Heart left ventricle (tissue), 16 donors: Measurements from ENCODE around the gene C11orf68. TPM values are rescaled to one million over a fixed set of nuclear protein-coding genes. Genes with fewer than 3 reads are reported as not detected.

ENCODE experiments used
- ATAC-seq, 4 donors: fragments of 200-7000 bp; cut with Tn5 transposase; one replicate each; pipeline ENCODE4 v1.9.1; 2020 to 2022; ENCODE audit warnings: moderate library complexity in 4 of 4, mild to moderate bottlenecking in 3 of 4, moderate number of reproducible peaks in 1 of 4
- DNase-seq, 5 donors: peaks; one replicate each; pipeline ENCODE4 v3.0.0-alpha.2; 2020
- H3K27ac ChIP-seq, 12 donors: fragments of 200-600 bp; sonication (generic) in 4 of 12; one replicate each; pipeline versions ENCODE4 v1.5.0 to v1.8.0; 2016 to 2022; ENCODE audit warnings: mild to moderate bottlenecking in 2 of 12
- H3K27me3 ChIP-seq, 9 donors: fragments of 200-600 bp; sonication (generic) in 2 of 9; one replicate each; pipeline versions ENCODE4 v1.5.1 to v1.8.0; 2016 to 2022; ENCODE audit warnings: mild to moderate bottlenecking in 3 of 9
- H3K36me3 ChIP-seq, 9 donors: fragments of 200-600 bp; sonication (generic) in 2 of 9; one replicate each; pipeline versions ENCODE4 v1.5.0 to v1.8.0; 2018 to 2022; ENCODE audit warnings: mild to moderate bottlenecking in 2 of 9
- H3K4me1 ChIP-seq, 12 donors: fragments of 200-600 bp; sonication (generic) in 4 of 12; one replicate each; pipeline versions ENCODE4 v1.5.0 to v1.8.0; 2016 to 2022; ENCODE audit warnings: mild to moderate bottlenecking in 3 of 12
- H3K4me3 ChIP-seq, 12 donors: fragments of 200-600 bp; sonication (generic) in 4 of 12; one replicate each; pipeline versions ENCODE4 v1.5.0 to v1.8.0; 2017 to 2022; ENCODE audit warnings: mild to moderate bottlenecking in 9 of 12, moderate library complexity in 4 of 12
- H3K9me3 ChIP-seq, 12 donors: fragments of 200-600 bp; sonication (generic) in 4 of 12; one replicate each; pipeline versions ENCODE4 v1.5.0 to v1.8.0; 2016 to 2022; ENCODE audit warnings: mild to moderate bottlenecking in 1 of 12
- POLR2A ChIP-seq, 2 donors: fragments of 450-650 bp; IDR thresholded peaks; one replicate each; pipeline ENCODE4 v1.6.1; 2017; ENCODE audit warnings: antibody characterized with exemption in 2 of 2, mild to moderate bottlenecking in 2 of 2, moderate library complexity in 2 of 2
- WGBS, 4 donors: extraction: QIAGEN DNeasy Blood & Tissue Kit in 2 of 4; methylation state at CpG; one replicate each; pipeline versions ENCODE4 v1.1.5 to v1.1.7; 2013 to 2018; 5-methylcytosine and 5-hydroxymethylcytosine counted together
- intact Hi-C, 10 donors: fragments of 100-400 bp; cut with DNase I; formaldehyde crosslinking; loops; one replicate each; pipeline versions ENCODE4 v1.11.1 to v1.14.2; 2022
- polyA plus RNA-seq, 2 donors: library from polyadenylated mRNA; stranded (reverse); fragments of 200-250 nt; gene quantifications; one replicate each; pipeline ENCODE4 v1.2.3, GENCODE V29; 2013
- total RNA-seq, 9 donors: library from RNA; depleted of rRNA in 2 of 9; stranded (reverse); fragments of >200 nt in 2 of 9; fragmentation: NEBNext Ultra II Directional in 3 of 9; extraction: Animal tissue kit (Norgen Biotek cat#: 25700) in 3 of 9; gene quantifications; one replicate each; pipeline versions ENCODE4 v1.1.0 to v1.2.4, GENCODE V29; 2016 to 2023
- TF ChIP-seq, protein P1 (sequence below), 12 donors: fragments of 200-600 bp; sonication (generic) in 4 of 12; IDR thresholded peaks; one replicate each; pipeline versions ENCODE4 v1.5.0 to v1.8.0; 2018 to 2022; ENCODE audit warnings: antibody characterized with exemption in 12 of 12, mild to moderate bottlenecking in 5 of 12
- donor health status: ischemic (EF 13 %, LVEDD 7.1; RV severe dilation, severe dysfunction).
- donor health status: healthy with polysubstance abuse.
- donor health status: DM: no; HTN: yes; CAD: no.
- donor health status: DM: no; HTN: no; CAD: no.
- donor health status: ischemic (EF 25% LVEDD 6.9; RV normal size, moderate dysfunction).
- donor health status: ischemic (EF 25% LVEDD 5.7; RV mildly dilated, moderate dysfunction).
- donor health status: healthy.
- donor health status: DM: yes; HTN: yes; CAD: no.
- donor health status: ischemic (EF 35%, LVEDD 5.7; RV mildly dilated, moderate dysfunction).
- donor health status: nonischemic (EF 11% LVEDD 7.7; RV severe dilation, severe dysfunction).
- donor health status: DM: yes; HTN: yes; CAD: no.
- donor health status: PGD.
- donor health status: ischemic (EF 29% LVEDD 5.4; RV normal size, mild dysfunction).
- donor health status: nonischemic (EF 23%, LVEDD 6.1; RV moderate dilation, normal function).

The C11orf68 gene
- total and polyA plus RNA-seq, 11 donors, result 17.0 to 49.0 (median 39.5) TPM

DNA sequence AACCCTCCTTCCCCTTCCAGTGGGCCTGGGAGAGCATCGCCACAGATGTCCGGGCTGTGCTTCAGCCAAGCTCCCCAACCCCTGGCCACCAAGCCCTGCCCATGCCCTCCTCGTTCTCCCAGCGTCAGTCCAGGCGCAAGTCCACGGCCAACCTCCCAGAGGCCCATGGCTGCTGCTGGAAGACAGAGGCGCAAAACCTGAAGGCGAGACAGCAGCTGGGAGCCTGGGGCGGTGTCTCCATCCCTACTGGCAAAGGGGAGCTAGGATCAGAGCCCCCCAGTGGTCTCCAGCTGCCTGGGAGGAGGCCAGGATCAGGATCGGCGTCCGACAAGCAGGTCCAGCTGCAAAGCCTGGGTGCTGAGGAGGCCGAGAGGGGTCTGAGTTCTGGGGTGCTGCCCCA, 28.3 kb upstream of the C11orf68 start:
- intact Hi-C loops, result no loop called here
- TF ChIP-seq, protein P1, sequence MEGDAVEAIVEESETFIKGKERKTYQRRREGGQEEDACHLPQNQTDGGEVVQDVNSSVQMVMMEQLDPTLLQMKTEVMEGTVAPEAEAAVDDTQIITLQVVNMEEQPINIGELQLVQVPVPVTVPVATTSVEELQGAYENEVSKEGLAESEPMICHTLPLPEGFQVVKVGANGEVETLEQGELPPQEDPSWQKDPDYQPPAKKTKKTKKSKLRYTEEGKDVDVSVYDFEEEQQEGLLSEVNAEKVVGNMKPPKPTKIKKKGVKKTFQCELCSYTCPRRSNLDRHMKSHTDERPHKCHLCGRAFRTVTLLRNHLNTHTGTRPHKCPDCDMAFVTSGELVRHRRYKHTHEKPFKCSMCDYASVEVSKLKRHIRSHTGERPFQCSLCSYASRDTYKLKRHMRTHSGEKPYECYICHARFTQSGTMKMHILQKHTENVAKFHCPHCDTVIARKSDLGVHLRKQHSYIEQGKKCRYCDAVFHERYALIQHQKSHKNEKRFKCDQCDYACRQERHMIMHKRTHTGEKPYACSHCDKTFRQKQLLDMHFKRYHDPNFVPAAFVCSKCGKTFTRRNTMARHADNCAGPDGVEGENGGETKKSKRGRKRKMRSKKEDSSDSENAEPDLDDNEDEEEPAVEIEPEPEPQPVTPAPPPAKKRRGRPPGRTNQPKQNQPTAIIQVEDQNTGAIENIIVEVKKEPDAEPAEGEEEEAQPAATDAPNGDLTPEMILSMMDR (IDR thresholded peaks at IDR 0.05), result no peak
- no peak for TF ChIP-seq POLR2A (IDR thresholded peaks at IDR 0.05)
- Histone ChIP-seq H3K4me3 (no peak overlapping the region), H3K9me3 (no peaks in the 10 kb centered on the region), H3K27me3 (peaks cover 0 to 6% (median 0%) of the 10 kb centered on the region in 9 donors), H3K4me1 (peaks cover 0 to 5% (median 0%) of the 10 kb centered on the region in 12 donors), H3K36me3 (no peaks in the 10 kb centered on the region), H3K27ac (no peak overlapping the region)
- ATAC-seq, result no peak
- 39 to 50% (median 42%) methylated on average over 8 to 13 of the region's 13 CpGs for WGBS, 4 donors
- no peak for DNase-seq

- H3K27ac ChIP-seq, result no peak overlapping the region
- H3K4me3 ChIP-seq, result no peak overlapping the region
- H3K27me3 ChIP-seq, result peaks cover 0 to 6% (median 0%) of the 10 kb centered on the region in 9 donors
- peaks cover 0 to 10% (median 0%) of the 10 kb centered on the region in 12 donors for H3K4me1 ChIP-seq
- H3K36me3 ChIP-seq, result no peaks in the 10 kb centered on the region
- intact Hi-C loops, result no loop called here
- DNase-seq (no peak), ATAC-seq (no peak)
- TF ChIP-seq POLR2A (IDR thresholded peaks at IDR 0.05), result no peak
- TF ChIP-seq, protein P1 (IDR thresholded peaks at IDR 0.05), result no peak
- 77 to 86% (median 84%) methylated on average over 2 to 4 of the region's 4 CpGs for WGBS, 4 donors
- H3K9me3 ChIP-seq, result no peaks in the 10 kb centered on the region
These were observed 27.8 kb upstream of the C11orf68 start for GRCh38 chr11:65946655-65947054.

- ATAC-seq (no peak), DNase-seq (no peak)
- Histone ChIP-seq H3K27me3 (peaks cover 0 to 10% (median 0%) of the 10 kb centered on the region in 9 donors), H3K9me3 (no peaks in the 10 kb centered on the region), H3K4me3 (no peak overlapping the region), H3K36me3 (no peaks in the 10 kb centered on the region), H3K4me1 (peaks cover 0 to 16% (median 0%) of the 10 kb centered on the region in 12 donors), H3K27ac (no peak overlapping the region)
- 83 to 89% (median 84%) methylated on average over 11 of the region's 11 CpGs for WGBS, 4 donors
- intact Hi-C loops, result no loop called here
- TF ChIP-seq, protein P1 (IDR thresholded peaks at IDR 0.05), result no peak
- no peak for TF ChIP-seq POLR2A (IDR thresholded peaks at IDR 0.05)
These were observed 27.2 kb upstream of the C11orf68 start for GRCh38 chr11:65945941-65946558.

DNA sequence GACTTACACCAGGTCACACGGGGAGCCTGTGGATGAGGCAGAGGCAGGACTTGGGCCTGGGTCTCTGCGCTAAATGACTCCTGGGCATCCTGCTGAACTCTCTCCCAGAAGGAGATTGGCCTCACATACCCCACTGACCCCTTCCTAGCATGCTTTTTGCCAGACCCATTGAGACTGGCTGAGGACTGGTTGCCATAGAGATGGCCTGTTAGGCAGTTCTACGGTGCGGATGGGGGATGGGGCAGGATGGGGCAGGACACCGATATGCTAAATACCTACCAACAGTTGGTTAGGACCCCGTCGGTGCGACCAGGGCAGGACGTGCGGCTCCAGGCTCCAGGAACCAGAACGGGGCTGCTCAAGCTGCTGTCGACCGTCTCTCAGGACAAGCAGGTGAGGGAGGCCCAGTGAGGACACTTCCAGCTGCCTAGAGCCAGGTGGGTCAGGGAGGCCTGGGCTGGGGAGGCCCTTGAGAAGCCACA, 26.6 kb upstream of the C11orf68 start, which contains the start of gene TSGA10IP:
TSS of gene TSGA10IP (plus strand) at position 51 of the 482 bp plus-strand sequence. CDS start at position 247, 196 bp downstream.
- 52 to 57% (median 55%) methylated on average over 12 to 13 of the region's 13 CpGs for whole genome bisulfite sequencing, 4 donors
- no peaks in the 10 kb centered on the region for H3K36me3 ChIP-seq
- intact Hi-C loops, result no loop called here

More for the DNA sequence above, 26.6 kb upstream of the C11orf68 start, which contains the start of gene TSGA10IP:
- H3K9me3 ChIP-seq, result no peaks in the 10 kb centered on the region
- H3K4me3 ChIP-seq, result no peak within 1 kb of the TSS
- no peak within 1 kb of the TSS for H3K27ac ChIP-seq
- peaks cover 0 to 12% (median 0%) of the 10 kb centered on the region in 9 donors for H3K27me3 ChIP-seq
- H3K4me1 ChIP-seq, result peaks cover 0 to 19% (median 0%) of the 10 kb centered on the region in 12 donors
- DNase-seq (no peak), ATAC-seq (no peak)
- TF ChIP-seq, protein P1 (IDR thresholded peaks at IDR 0.05), result no peak
- TF ChIP-seq POLR2A (IDR thresholded peaks at IDR 0.05), result no peak
